DLD1 (cell line): Measurements from ENCODE around the gene ARPIN.
"Not testable (repeated sequence)": the region's sequence is repeated elsewhere in the genome, so short reads cannot be mapped to it uniquely, and the experiment has no call there.

Experiments
- in situ Hi-C: cut with HindIII; loops from 2 replicates; pipeline ENCODE4 v1.10.0; 2017; ENCODE audit warnings: low sequenced_read_pairs

ARPIN gene

DNA sequence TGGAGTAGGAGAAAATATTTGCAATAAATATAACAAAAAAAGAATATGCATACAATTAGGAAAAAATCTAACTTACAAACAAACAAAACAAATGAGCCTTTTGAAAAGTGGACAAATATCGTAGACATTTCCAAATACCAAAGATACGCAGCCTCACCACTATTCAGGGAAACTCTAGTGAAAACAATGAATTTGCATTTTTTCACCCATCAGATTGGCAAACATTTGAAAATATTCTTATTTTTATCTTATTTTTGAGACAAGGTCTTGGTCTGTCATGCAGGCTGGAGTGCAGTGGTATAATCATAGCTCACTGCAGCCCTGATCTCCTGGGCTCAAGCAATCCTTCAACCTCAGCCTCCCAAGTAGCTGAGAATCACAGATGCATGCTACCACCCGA, 34.4 kb downstream of the ARPIN start:
- in situ Hi-C loops: loop anchor here (5.0 to 10.0 kb wide), 2 partner anchors 116 to 206 kb away; no protein-coding TSS in a partner anchor

DNA sequence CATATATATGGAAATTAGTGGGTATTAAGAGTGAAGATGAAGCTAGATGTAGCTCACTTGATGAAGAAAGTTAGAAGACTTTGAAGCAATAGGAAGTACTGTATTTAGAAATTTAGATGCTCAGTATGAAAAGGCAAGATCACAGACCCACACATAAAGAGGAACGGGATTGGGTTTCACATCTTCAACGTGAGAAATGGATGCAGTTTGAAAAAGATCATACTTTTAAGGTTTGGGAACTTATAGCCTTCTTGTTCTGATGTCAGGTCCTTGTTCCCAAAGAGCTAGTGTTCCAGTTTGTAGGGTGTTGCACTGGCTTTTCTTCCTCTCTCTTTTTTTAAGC, 35.7 kb downstream of the ARPIN start:
- in situ Hi-C loops: loop anchor here (5.0 to 10.0 kb wide), 2 partner anchors 115 to 208 kb away; no protein-coding TSS in a partner anchor

DNA sequence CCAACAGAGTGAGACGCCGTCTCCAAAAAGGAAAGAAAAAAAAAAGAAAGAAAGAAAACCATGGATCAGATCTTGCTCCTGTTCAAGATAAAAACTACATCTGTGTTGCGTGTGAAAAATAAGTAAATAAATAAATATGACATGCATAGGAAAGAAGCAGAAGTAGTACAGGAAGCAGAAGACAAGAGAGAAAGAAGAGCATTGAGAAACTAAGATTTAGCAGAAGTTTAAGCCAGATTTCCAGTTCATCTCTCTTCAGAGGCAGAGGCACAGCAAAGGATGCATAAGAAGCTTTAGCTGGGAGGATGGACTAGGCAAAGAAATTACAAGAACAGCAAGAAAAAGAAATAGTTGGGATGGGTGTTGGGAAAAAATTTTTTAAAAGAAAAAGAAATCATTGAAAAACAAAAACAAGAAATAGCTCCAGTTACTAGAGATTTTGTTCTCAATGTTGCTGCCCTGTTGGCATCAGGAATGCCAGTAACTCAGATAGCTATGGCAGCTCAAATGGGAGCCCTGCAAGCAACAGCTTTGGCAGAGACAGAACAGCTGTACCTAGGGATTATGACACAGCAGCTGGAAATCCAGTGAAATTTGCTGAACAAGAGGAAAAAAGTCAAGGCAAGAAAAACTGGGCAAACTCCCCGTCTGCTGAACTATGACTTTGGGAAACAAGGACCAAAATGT, 36.2 kb downstream of the ARPIN start:
- in situ Hi-C loops: loop anchor here (5.0 to 10.0 kb wide), 2 partner anchors 114 to 208 kb away; no protein-coding TSS in a partner anchor

DNA sequence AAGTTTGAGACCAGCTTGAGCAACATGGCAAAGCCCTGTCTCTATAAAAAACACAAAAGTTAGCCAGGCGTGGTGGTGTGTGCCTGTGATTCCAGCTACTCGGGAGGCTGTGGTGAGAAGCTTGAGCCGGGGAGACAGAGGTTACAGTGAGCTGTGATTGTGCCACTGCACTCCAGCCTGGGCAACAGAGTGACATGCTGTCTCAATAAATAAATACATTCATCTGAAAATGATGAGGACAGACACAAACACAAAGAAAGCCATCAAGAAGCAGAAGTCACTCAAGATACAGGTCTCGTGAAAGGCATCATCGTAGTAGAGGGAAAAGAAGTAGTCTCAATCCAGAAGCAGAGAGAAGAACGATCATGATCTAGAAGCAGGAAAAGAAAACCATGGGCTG, 37.0 kb downstream of the ARPIN start:
- in situ Hi-C loops: loop anchor here (5.0 to 10.0 kb wide), 2 partner anchors 113 to 209 kb away; no protein-coding TSS in a partner anchor

DNA sequence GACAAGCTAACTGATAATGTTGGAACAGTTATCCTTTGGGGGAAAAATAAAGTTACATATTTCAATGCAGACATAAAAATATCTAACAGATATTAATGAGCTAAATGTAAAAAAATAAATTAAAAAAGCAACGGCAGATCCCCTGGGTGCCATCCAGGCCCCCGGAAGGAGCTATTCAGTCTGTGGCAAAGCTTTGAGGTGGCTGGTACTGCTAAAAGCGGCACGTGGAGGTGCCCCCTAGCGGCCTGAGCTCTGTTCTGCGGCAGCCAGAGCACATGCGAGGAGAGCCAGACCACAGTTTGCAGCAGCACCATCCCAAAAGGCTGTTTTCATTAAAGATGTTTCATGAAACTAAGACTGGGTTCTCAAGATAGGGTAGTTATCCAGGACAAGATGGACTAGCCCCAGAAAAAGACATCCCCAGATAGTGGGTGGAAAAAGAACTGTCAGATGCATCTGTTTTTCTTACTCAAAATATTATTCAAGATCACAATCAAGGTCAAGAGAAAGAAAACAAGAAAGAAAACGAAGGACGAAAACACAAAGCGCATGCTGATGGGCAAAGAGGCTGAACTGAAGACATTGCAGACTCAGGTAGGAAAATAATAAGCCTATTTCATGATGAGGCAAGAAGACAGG, 37.7 kb downstream of the ARPIN start:
- in situ Hi-C loops: loop anchor here (5.0 to 10.0 kb wide), 2 partner anchors 113 to 210 kb away; no protein-coding TSS in a partner anchor

DNA sequence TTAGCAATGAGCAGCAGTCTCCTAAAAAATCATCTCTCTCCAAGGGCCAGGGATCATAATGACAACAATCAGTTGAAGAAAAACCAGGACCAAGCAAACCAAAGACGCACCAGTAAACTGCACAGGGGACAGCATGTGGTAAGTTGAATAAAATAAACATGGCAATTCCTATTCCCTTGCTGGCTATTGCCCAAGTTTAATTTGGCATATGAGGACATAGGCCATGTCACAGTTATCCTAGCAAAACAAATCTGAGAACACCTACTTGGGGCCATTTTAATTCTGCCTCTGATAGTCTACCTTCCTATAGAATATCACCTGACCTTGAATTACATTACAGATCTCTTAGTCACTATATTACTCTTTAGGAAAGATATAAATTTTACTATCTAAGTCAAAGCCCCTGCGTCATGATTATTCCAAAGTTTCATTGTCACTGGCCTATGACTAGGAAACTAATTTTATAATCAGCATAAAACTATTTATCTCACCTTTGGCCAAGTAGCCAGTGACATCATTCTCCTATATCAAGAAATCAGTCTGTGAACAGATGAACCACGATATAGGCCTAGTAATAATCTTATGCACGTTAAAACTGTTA, 42.0 kb downstream of the ARPIN start:
- in situ Hi-C loops: loop anchor here (10.0 kb wide), 1 partner anchor 214 kb away; no protein-coding TSS in a partner anchor

DNA sequence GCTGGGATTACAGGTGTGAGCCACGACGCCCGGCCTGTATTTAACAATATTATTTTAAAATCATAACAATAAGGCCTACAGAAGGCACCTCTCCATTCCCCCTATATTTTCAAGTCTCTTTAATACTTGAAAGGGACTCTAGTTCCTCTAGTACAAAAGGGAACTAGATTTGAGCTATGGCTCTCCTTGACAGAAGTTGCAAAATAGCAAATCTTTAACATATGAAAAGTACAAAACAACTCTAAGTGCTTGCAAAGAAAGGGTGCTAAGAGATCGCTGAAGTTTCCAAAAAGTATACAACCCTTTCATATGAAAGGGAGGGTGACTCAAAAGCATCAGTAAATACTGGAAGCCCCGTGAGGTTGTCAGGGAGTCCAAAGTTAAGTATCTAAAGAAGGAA, 42.7 kb downstream of the ARPIN start:
- in situ Hi-C loops: loop anchor here (10.0 kb wide), 1 partner anchor 215 kb away; no protein-coding TSS in a partner anchor

DNA sequence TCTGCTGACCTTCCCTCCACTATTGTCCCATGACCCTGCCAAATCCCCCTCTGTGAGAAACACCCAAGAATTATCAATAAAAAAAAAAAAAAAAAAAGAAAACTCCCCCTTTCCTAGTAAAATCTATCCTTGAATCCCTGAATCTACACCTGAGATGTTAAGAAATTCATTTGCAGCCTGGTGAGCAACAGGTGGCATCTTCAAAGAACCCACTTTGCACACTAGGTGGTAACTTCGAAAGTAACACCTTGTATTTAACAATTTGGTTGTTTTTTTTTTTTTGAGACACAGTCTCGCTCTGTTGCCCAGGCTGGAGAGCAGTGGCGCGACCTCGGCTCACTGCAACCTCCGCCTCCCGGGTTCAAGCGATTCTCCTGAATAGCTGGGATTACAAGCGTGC, 43.3 kb downstream of the ARPIN start:
- in situ Hi-C loops: not testable (repeated sequence)

DNA sequence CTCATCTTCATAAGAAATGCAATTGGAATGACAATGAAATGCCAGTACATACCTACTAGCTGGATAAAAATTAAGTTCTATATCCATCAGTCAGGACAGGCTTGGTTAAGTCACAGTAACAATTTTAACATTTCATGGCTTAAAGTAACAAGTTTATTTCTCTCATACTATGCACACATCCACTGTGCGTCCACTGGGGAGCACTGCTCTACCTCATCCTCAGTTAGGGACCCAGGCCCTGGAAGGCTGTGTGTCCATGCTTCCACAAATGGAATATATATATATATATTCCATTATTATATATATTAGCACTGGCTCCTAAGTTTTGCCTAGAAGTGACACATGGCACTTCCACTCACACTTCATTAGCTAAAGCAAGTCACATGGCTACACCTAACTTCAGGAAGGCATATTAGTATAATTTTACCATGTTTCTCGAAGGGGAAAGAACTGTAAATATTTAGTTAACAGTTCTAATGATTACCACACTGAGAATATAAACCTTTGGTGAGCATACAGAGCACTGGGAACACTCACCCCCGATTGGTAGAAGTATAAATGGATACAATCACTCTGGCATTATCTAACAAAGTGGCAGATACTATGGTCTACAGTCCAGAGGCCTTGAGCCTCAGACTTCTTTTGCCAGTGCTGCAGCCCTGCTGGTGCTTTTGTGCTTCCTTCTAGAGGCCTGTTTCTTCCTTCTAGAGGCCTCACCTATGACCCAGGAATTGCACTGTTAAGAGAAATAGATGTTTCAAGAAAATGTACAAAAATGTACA, 47.6 kb downstream of the ARPIN start:
- in situ Hi-C loops: no loop called here

DNA sequence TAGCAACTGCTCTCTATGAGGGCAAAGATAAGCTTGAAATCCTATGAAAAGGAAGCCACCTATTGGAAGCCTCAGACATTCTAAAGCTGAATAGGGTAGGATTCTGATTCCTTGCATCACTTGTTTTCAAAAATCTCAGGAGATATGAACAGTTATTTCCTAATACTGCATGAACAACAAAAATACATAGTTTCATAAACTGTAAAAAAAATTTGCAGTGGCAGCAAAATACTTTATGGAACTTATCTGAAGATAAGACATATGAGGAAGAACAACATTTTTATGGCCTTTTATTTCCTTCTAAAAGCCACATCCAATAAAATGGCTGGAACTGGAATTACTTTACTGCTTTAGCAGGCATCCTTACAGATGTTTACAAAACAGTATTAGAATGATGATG, 48.8 kb downstream of the ARPIN start:
- in situ Hi-C loops: no loop called here

DNA sequence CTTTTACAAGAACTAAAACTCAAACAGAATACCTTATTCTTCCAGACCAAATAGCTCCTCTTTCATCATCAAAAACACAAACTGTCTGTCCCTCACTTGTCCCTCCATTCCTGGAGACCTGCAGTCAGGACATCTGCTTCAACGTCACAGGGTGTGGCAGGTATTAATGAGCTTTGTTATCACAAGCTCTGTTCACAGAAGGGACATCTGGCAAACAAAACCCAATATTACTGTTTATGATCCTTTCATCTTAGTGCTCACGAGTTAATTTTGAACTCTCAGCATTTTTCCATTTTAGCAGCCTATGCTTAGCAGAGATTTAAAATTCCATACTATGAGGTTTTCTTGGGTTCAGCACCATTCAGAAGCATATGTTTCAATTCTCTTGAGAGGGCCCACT, 51.9 kb downstream of the ARPIN start:
- in situ Hi-C loops: no loop called here

DNA sequence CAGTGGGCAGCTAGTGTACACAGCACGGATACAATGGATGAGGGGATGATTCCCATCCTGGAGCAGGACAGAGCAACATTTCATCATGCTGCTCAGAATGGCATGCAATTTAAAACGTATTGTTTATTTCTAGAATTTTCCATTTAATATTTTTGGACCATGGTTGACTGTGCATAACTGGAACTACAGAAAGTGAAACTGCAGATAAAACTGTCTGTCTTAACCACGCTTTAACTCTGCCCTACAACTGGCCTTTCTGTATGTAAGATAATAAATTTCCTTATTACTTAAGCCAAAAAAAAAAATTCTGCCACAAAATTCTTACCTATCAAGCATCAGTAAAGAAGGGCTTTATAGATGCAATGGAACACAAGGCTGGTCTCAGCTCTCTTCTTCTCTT, 52.3 kb downstream of the ARPIN start:
- in situ Hi-C loops: no loop called here

DNA sequence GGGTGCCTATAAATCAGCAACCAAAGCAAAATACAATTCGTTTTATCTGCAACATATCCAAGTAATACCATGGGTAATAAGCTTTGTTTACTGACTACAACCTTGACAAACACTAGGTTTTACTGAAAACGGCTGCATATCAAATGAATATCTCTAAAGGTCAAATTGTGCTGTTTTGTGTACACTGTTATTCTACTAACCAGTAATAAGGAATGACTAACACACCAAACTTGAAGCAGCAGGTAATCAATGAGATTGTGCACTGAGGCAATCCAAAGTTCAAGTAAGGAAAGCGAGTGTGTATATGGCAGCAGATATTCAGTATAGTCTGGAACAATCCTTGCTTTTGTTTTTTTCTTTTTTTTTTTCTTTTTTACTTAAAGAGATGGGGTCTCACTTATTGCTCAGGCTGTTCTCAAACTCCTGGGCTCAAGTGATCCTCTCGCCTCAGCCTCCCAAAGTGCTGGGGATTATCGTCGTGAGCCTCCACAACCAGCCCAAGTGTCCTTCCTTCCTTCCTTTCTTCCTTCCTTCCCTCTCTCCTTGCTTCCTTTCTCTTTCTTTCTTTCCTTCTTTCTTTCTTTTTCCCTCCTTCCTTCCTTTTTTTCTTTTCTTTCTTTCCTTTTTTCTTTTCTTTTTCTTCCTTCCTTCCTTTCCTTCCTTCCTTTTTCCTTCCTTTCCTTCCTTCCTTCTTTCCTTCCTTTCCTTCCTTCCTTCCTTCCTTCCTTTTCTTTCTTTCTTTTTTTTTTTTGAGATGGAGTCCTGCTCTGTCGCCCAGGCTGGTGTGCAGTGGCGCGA, 53.9 kb downstream of the ARPIN start:
- in situ Hi-C loops: no loop called here

DNA sequence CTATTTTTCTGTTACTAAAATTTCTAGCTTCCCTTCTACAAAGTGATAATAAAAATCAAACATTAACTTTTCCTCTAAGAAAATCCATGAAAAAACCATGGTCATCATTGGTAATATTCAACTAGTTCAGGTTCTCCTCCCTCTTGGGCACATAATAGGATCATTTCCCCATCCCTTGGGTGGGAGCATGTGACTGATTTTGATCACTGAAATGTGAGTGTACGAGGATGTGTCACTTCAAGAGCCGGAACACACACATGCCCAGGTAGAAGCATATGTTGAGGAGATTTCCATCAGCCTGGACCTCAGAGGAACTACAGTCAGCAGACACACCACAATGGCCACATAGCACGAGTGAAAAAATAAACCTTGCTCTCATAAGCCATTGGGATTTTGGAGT, 55.1 kb downstream of the ARPIN start:
- in situ Hi-C loops: no loop called here

DNA sequence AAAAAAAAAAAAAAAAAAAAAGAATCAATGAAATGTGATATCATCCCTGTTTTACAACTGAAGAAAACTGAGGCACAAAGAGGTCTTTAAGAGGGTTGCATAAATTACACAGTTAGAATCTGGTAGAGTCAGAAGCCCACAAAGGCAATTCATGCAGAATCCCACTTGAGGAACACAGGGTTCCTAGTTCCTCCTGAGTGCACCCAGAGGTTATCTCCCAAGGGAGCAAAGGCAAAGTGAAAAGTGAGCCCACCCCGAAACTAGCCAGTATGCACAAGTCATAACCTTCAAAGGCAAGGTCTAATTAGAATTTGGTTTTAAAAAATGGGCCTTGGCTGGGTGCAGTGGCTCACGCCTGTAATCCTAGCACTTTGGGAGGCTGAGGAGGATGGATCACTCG, 56.8 kb downstream of the ARPIN start:
- in situ Hi-C loops: no loop called here

DNA sequence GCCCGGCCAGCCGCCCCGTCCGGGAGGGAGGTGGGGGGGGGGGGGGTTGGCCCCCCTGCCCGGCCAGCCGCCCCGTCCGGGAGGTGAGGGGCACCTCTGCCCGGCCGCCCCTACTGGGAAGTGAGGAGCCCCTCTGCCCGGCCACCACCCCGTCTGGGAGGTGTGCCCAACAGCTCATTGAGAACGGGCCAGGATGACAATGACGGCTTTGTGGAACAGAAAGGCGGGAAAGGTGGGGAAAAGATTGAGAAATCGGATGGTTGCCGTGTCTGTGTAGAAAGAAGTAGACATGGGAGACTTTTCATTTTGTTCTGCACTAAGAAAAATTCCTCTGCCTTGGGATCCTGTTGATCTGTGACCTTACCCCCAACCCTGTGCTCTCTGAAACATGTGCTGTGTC, 57.9 kb downstream of the ARPIN start:
- in situ Hi-C loops: not testable (repeated sequence)

DNA sequence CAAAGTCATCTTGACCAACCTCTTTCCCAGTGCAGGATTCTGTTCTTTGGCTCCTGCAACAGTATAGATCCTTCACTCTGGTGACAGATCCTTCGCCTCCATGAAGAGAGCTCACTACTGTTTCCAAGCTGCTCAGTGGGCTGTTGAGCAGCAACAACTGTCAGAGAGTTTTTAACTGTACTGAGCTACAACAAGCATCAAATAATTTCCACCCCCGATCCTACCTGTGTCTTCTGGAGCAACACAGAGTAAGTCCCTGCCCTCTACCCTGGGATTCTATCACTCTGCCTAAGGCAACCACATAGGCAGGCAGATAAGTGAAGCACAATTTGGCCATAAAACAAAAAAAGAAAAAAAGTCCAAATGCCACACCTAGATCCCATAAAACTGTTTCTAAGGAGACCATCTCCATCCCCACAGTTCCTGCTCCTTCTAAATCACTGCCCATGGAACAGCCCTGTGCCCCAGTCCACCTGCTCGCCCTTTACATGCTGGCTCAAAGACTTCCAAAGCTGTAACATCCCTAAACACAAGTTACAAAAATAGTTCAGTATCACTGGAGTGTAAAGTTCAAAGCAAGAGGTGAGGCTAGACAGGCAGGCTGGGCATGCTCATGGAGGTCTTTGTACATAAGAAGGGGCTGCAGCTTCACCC, 60.3 kb downstream of the ARPIN start:
- in situ Hi-C loops: no loop called here

DNA sequence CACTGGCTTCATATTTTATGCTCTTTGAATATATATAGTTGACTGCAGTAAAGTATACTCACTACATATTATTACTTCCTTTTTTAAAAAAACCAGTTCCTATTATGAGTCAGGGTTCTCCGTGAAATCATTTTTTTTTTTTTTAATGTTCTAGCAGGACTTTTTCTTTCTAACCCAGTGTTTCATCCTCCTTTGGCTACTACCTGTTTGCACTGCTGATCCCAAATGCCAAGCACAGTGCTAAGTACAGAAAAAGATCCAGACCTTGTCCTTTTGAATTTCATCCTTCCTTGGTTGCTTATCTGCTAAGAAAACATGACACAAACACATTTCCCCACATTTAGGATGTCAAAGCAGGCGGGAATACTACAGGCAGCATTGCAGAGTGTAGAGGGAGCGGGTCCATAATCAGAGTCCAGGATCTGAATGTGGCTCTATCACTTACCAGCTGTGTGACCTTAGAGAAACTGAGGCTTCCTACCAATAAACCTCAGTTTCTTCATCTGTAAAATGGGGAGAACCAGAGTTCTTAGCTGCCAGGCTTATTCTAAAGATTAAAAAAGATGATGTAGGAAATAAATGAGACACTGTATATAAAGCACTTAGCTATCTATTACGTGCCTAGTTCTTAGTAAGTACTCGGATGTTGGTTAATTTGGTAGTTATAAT, 60.9 kb downstream of the ARPIN start:
- in situ Hi-C loops: no loop called here

DNA sequence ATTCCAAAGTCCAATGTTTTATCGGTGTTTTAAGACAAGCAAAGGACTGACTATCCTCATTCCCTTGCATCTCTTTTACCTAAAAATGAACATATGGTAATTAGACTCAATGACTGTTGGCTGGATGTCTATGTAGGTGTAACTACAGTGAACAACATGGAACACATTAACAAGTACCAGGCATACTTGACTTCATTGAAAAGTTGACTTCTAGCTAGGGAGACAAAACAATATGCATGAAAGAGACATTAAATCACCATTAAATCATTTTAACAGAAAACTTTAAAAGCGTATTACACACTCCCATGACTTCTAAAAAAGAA, 63.8 kb downstream of the ARPIN start:
- in situ Hi-C loops: no loop called here

DNA sequence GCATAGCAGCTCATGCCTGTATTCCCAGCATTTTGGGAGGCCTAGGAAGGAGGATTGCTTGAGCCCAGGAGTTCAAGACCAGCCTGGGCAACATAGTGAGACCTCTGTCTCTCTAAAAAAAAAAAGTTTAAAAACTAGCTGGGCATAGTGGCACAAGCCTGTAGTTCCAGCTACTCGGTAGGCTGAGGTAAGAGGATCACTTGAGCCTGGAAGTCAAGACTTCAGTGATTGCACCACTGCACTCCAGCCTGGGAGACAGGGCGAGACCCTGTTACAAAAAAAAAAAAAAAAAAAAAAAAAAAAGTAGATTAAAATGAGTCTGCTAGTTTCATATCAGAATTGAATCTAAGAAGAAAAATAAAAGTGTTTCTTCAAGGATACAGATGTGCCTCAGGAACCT, 65.7 kb downstream of the ARPIN start:
- in situ Hi-C loops: no loop called here
